ENCODE measurements around the gene AFMID. TPM values are rescaled to one million over a fixed set of nuclear protein-coding genes. Genes with fewer than 3 reads are reported as not detected.
"Not testable (repeated sequence)": the region's sequence is repeated elsewhere in the genome, so short reads cannot be mapped to it uniquely, and the experiment has no call there.

AFMID gene
- total RNA-seq, 4 donors from 2014 or later, result 21.3 to 36.9 (median 33.5) TPM

DNA sequence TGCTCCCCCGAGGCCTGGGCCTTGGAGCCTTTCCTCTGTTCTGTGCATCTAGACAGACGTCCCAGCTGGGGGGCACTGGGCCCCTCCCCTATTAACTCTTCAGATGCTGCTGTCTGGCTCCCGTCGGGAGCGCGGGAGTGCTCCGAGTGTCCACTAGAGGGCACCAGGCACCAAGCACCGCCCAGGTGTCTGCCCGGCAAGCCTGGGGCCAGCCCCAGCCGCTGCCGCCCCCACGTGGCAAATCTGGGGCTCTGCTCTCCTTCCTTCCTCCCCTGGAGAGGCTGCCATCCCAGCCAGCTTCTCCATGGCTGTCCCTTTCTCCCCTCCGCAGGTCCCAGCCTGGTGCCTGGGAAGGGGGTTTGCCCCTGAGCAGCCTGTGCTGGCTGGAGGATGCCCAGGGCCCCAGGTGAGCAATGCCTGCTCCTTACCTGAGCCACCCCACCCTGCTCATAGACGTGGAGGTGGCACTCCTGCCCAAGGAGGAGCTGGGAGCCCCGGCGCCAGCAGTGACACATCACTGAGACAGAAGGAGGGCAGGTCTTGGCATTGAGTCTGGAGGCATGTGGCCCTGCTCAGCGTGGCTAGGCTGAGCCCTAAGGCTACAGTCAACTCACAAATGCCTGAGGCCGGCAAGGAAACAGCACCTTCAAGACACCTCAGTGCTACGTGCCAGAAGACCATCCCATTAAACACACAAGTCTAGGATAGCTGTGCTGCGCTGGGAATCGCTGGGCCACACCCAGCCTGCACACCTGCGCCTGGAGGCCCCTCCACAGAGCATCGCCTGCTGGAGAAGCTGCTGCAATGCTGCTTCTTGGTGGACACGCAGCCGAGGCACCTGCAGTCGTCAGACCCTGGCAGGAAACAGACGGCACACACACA lies 64.0 kb downstream of the AFMID start:
- H3K36me3 ChIP-seq, result no peaks in the 10 kb centered on the region
- H3K27ac ChIP-seq, result peak overlapping the region in 1 of 3 donors; percentile 39
- H3K9me3 ChIP-seq, result no peaks in the 10 kb centered on the region
- H3K4me1 ChIP-seq, result peaks cover 0 to 24% of the 10 kb centered on the region in 2 donors
- TF ChIP-seq POLR2A (IDR thresholded peaks at IDR 0.05), result no peak
- TF ChIP-seq, protein P1, sequence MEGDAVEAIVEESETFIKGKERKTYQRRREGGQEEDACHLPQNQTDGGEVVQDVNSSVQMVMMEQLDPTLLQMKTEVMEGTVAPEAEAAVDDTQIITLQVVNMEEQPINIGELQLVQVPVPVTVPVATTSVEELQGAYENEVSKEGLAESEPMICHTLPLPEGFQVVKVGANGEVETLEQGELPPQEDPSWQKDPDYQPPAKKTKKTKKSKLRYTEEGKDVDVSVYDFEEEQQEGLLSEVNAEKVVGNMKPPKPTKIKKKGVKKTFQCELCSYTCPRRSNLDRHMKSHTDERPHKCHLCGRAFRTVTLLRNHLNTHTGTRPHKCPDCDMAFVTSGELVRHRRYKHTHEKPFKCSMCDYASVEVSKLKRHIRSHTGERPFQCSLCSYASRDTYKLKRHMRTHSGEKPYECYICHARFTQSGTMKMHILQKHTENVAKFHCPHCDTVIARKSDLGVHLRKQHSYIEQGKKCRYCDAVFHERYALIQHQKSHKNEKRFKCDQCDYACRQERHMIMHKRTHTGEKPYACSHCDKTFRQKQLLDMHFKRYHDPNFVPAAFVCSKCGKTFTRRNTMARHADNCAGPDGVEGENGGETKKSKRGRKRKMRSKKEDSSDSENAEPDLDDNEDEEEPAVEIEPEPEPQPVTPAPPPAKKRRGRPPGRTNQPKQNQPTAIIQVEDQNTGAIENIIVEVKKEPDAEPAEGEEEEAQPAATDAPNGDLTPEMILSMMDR (IDR thresholded peaks at IDR 0.05), result peak in 5 of 6 experiments; percentile 97 to 100 (median 99)
- intact Hi-C loops (cut with DNase I), result loop anchor here (2.0 to 5.0 kb wide), 2 partner anchors 140 to 171 kb away; no protein-coding TSS in a partner anchor
- H3K4me3 ChIP-seq (replicated peaks in 1 of 3), result no peak overlapping the region
- H3K27me3 ChIP-seq, result no peaks in the 10 kb centered on the region
- DNase-seq, result peak; percentile 83 to 88
- 22 to 56% methylated on average over 5 to 18 of the region's 27 CpGs for WGBS, 2 donors

DNA sequence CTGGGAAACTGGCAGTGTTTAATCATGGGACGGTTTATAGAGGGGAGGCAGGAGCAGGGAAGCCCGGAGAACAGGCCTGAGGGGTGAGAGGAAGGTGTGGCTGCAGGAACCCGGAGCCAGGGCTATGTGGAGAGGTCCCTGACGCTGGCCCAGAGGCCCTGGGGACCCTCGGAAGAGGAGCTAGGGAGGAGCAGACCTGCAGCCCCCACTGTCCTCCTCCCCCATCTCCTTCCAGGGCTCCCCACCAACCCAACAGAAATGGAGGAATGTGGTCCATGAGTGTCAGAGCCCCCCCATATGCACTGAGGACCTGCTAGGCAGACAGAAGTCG lies 64.6 kb downstream of the AFMID start:
- Histone ChIP-seq H3K27ac (no peak overlapping the region), H3K27me3 (no peaks in the 10 kb centered on the region), H3K4me1 (peaks cover 0 to 24% of the 10 kb centered on the region in 2 donors), H3K36me3 (no peaks in the 10 kb centered on the region), H3K4me3 (replicated peaks in 1 of 3) (no peak overlapping the region), H3K9me3 (no peaks in the 10 kb centered on the region)
- TF ChIP-seq, protein P1 (IDR thresholded peaks at IDR 0.05), result no peak
- TF ChIP-seq POLR2A (IDR thresholded peaks at IDR 0.05), result no peak
- DNase-seq, result no peak
- WGBS, 2 donors, result 60 to 65% methylated on average over 6 of the region's 6 CpGs
- intact Hi-C loops (cut with DNase I), result loop anchor here (2.0 to 5.0 kb wide), 2 partner anchors 141 to 171 kb away; no protein-coding TSS in a partner anchor

DNA sequence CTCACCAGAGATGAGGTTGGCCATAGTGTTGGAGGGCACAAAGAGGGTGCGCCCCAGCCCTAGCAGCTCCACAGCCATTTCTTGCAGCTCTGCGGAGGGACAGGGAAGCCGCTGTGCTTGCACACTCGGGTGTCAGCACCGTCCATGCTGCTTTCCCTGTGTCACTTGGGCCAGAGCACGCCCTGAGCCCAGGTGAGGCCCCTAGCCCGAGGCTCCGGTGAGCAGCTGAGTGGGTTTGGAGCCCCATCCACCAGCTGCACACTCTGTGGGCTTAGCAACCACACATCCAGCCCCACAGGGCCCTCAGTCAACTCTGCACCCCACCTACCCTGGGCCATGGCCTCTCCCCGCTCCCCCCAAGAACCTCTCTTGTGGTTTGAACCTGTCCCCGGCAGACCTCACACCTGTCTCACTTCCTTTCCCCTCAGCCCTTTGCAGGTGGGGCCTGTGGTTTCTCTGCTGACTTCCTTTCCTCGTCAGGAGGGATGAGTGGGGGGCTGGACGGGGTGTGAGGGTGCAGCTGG lies 65.0 kb downstream of the AFMID start:
- TF ChIP-seq, protein P1 (IDR thresholded peaks at IDR 0.05), result no peak
- no peak for TF ChIP-seq POLR2A (IDR thresholded peaks at IDR 0.05)
- WGBS, 2 donors, result 63 to 65% methylated on average over 5 to 11 of the region's 12 CpGs
- Histone ChIP-seq H3K4me1 (peaks cover 0 to 24% of the 10 kb centered on the region in 2 donors), H3K9me3 (no peaks in the 10 kb centered on the region), H3K36me3 (no peaks in the 10 kb centered on the region), H3K27me3 (no peaks in the 10 kb centered on the region), H3K4me3 (replicated peaks in 1 of 3) (no peak overlapping the region), H3K27ac (no peak overlapping the region)
- DNase-seq, result no peak
- intact Hi-C loops (cut with DNase I), result loop anchor here (5.0 kb wide), 1 partner anchor 170 kb away; no protein-coding TSS in a partner anchor

DNA sequence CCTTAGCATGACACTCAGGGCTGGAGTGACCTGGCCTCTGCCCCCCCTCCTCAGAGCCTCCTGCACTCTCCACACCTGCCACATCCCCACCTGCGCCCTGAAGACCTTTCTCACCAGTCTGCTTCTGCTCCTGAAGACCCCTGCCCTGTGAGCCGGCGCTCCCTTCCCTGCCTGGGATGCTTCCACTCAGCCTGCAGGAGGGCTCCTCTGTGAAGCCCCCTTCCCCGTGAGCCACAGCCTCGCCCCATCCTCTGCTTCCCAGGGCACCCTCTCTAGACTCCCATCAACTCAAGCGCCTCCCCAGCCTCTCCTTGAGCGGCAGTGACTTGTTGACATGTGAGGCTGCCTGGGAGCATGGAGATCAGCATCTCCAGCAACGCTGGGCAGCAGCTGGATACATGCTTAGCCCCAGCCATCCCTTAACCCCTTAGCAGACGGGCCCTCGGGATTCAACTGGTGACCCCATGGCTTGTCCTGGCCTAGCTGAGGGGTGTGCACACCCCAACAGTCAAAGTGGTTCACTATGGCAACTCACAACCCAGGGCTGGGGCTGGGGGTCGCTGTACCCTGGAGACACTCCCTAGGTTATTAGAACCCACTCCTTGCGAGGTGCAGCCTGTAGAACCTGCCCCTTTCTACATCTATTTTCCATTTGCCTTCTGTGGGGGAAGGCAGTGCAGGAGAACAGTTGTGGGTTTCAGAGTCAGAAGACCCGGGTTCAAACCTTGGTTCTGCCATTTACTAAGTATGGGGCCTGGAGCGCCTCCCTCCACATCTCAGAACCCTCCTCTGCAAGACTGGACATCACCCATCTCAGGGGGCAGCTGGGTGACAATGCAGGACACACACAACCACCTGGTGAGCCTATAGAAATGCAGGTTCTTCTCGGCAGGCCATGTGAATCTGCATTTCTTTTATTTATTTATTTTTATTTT lies 65.8 kb downstream of the AFMID start:
- Histone ChIP-seq H3K4me3 (replicated peaks in 1 of 3) (no peak overlapping the region), H3K27me3 (no peaks in the 10 kb centered on the region), H3K4me1 (peaks cover 0 to 24% of the 10 kb centered on the region in 2 donors), H3K27ac (no peak overlapping the region), H3K9me3 (no peaks in the 10 kb centered on the region), H3K36me3 (no peaks in the 10 kb centered on the region)
- WGBS, 2 donors, result 73 to 79% methylated on average over 15 of the region's 15 CpGs
- intact Hi-C loops (cut with DNase I), result loop anchor here (5.0 kb wide), 1 partner anchor 169 kb away; no protein-coding TSS in a partner anchor
- no peak for TF ChIP-seq POLR2A (IDR thresholded peaks at IDR 0.05)
- TF ChIP-seq, protein P1 (IDR thresholded peaks at IDR 0.05), result no peak
- no peak for DNase-seq

DNA sequence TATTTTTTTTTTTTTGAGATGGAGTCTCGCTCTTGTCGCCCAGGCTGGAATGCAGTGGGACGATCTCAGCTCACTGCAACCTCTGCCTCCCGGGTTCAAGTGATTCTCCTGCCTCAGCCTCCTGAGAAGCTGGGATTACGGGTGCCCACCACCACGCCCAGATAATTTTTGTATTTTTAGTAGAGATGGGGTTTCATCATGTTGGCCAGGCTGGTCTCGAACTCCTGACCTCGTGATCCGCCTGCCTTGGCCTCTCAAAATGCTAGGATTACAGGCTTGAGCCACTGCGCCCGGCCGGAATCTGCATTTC lies 66.4 kb downstream of the AFMID start:
- not testable (repeated sequence) for H3K36me3 ChIP-seq, DNase-seq, H3K27me3 ChIP-seq, H3K9me3 ChIP-seq
- intact Hi-C loops (cut with DNase I), result loop anchor here (5.0 kb wide), 1 partner anchor 169 kb away; no protein-coding TSS in a partner anchor
- Histone ChIP-seq H3K4me3 (replicated peaks in 1 of 3) (peak overlapping the region in 1 of 3 donors; percentile 96), H3K27ac (peak overlapping the region in 1 of 3 donors; percentile 92), H3K4me1 (peaks cover 0 to 29% of the 10 kb centered on the region in 2 donors)
- 74 to 85% methylated on average over 12 of the region's 12 CpGs for WGBS, 2 donors
